ENCODE results near the gene SHC1. TPM values are rescaled to one million over a fixed set of nuclear protein-coding genes. Genes with fewer than 3 reads are reported as not detected.

The SHC1 gene
- total RNA-seq, 1 donor from 2014 or later: 155 TPM

DNA sequence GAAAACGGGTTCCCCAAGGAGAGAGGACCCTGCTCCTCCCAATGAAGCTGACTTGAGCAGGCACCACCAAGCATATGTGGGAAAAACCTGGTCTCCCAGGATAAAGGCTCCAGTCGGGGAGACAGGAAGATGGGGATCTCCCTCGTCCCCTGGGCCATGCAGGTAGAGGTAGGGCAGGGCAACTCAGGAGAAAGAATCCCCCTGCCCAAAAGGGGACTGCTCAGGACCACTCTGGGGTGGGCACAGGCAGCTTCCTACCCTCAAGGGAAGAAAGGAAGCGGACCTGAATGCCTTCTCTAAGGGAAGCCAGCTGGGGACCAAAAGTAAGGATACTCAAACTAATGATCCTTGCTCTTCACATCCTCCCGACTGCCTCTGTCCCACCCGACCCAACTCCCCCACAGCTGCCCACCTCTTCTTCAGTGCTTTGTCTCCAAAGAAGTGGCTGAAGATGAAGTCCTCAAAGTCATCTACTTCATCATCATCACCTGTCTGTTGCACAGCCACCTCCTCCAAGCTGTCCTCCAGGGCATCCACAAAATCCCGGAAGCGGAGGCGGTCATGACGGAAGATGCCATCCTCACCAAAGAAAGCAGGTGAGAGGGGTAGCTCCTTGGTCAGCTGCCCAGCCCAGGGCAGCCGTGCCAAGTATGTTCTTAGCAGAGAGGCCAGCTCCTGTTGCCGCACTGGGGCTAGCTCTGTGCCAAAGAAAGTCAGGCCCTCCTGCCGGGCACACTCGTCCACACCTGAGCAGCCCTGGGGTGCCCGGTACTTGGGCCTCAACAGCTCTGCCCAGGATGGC is 25.2 kb downstream of the SHC1 start:
- no peak overlapping the region for H3K4me3 Mint-ChIP-seq (ENCODE audit: unreplicated experiment)
- peaks cover 1% of the 10 kb centered on the region for H3K9me3 Mint-ChIP-seq (ENCODE audit: unreplicated experiment)
- H3K27ac Mint-ChIP-seq (ENCODE audit: unreplicated experiment): no peak overlapping the region
- peaks cover 3% of the 10 kb centered on the region for H3K27me3 Mint-ChIP-seq (ENCODE audit: unreplicated experiment)
- no peak for DNase-seq
- peaks cover 19% of the 10 kb centered on the region for H3K4me1 Mint-ChIP-seq (ENCODE audit: low read depth, unreplicated experiment)
- no peaks in the 10 kb centered on the region for H3K36me3 Mint-ChIP-seq (ENCODE audit: unreplicated experiment)
- TF ChIP-seq, protein P1, sequence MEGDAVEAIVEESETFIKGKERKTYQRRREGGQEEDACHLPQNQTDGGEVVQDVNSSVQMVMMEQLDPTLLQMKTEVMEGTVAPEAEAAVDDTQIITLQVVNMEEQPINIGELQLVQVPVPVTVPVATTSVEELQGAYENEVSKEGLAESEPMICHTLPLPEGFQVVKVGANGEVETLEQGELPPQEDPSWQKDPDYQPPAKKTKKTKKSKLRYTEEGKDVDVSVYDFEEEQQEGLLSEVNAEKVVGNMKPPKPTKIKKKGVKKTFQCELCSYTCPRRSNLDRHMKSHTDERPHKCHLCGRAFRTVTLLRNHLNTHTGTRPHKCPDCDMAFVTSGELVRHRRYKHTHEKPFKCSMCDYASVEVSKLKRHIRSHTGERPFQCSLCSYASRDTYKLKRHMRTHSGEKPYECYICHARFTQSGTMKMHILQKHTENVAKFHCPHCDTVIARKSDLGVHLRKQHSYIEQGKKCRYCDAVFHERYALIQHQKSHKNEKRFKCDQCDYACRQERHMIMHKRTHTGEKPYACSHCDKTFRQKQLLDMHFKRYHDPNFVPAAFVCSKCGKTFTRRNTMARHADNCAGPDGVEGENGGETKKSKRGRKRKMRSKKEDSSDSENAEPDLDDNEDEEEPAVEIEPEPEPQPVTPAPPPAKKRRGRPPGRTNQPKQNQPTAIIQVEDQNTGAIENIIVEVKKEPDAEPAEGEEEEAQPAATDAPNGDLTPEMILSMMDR (IDR thresholded peaks at IDR 0.05; ENCODE audit: partially characterized antibody, unreplicated experiment): no peak

DNA sequence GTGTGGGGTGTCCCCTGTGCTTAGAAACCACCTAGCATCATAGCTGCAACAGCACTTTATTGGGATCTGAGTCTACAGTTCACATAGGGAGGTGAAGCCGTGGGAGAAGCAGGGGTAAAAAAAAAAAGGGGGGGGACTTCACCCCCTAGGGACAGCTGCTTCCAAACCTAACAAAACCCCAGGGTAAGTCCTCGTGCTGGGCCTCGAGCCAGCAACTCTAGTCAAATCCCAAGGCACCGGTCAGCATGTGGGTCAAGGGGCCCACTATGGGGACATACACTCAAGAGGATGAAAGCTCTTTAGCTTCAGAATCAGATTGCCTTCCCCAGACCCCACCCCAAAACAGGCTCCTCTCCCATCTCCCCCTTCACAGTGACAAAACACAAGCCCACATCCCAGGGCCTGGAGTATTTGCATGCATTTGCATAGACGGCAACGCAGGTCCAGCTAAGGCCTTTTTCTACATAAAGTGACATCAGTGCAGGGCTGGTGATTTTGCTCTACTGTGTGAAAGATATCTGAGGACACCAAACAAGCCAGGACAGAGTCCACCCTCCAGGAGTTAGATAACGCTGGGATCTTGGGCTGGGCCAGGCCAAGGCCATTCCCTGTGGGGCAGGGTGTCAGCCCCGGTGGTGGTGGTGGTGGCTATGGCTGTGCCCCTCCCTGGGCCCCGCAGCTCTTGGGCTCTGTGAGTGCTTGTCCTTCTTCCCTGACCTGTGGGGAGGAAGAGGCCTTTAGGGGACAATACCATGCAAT is 26.0 kb downstream of the SHC1 start:
- H3K36me3 Mint-ChIP-seq (ENCODE audit: unreplicated experiment): no peaks in the 10 kb centered on the region

DNA sequence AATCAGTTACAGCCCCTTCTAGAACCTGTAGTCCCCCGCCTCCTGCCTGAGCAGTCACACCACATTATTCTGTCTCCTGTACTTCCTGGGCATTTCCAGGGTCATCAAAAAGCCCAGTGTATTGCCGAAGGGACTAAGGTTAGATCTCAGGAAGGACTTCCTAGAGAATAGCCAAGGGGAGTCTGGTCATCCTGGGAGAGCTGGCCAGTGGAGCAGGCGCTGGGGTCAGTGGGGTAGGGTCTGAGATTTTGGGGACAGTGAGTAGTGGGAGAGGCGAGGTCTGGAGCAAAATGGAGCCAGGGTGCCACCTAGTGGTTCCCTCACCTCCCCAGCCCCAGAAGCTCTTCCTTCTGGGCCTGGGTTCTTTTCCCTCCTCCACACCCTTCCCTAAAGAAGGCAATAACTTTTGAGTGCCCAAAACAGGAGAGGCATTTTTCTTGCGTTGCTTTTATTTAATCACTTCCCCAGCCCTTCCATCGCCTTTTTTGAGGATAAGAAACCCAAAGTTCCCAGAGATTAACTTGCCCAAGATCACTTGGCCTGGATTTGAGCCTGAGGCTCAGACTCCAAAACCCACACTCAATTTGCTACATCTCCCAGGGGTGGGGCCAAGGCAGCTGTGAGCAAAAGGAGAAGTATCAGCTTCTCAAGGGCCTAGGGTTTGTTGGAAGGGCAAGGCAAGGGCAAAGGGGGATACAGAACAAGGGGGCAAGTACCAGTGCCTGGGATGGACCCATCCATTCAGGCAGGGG is 26.7 kb downstream of the SHC1 start:
- no peak overlapping the region for H3K4me3 Mint-ChIP-seq (ENCODE audit: unreplicated experiment)
- H3K4me1 Mint-ChIP-seq (ENCODE audit: low read depth, unreplicated experiment): peaks cover 19% of the 10 kb centered on the region
- peaks cover 1% of the 10 kb centered on the region for H3K9me3 Mint-ChIP-seq (ENCODE audit: unreplicated experiment)
- no peaks in the 10 kb centered on the region for H3K36me3 Mint-ChIP-seq (ENCODE audit: unreplicated experiment)
- H3K27me3 Mint-ChIP-seq (ENCODE audit: unreplicated experiment): peaks cover 5% of the 10 kb centered on the region
- H3K27ac Mint-ChIP-seq (ENCODE audit: unreplicated experiment): peak overlapping the region; percentile 29
- TF ChIP-seq, protein P1 (IDR thresholded peaks at IDR 0.05; ENCODE audit: partially characterized antibody, unreplicated experiment): peak; percentile 66
- peak; percentile 70 for DNase-seq

More for the DNA sequence above, 26.0 kb downstream of the SHC1 start:
- H3K4me3 Mint-ChIP-seq (ENCODE audit: unreplicated experiment): no peak overlapping the region
- H3K4me1 Mint-ChIP-seq (ENCODE audit: low read depth, unreplicated experiment): peaks cover 19% of the 10 kb centered on the region
- no peak for DNase-seq
- TF ChIP-seq, protein P1 (IDR thresholded peaks at IDR 0.05; ENCODE audit: partially characterized antibody, unreplicated experiment): no peak
- H3K27me3 Mint-ChIP-seq (ENCODE audit: unreplicated experiment): peaks cover 3% of the 10 kb centered on the region
- H3K9me3 Mint-ChIP-seq (ENCODE audit: unreplicated experiment): peaks cover 1% of the 10 kb centered on the region
- no peak overlapping the region for H3K27ac Mint-ChIP-seq (ENCODE audit: unreplicated experiment)

DNA sequence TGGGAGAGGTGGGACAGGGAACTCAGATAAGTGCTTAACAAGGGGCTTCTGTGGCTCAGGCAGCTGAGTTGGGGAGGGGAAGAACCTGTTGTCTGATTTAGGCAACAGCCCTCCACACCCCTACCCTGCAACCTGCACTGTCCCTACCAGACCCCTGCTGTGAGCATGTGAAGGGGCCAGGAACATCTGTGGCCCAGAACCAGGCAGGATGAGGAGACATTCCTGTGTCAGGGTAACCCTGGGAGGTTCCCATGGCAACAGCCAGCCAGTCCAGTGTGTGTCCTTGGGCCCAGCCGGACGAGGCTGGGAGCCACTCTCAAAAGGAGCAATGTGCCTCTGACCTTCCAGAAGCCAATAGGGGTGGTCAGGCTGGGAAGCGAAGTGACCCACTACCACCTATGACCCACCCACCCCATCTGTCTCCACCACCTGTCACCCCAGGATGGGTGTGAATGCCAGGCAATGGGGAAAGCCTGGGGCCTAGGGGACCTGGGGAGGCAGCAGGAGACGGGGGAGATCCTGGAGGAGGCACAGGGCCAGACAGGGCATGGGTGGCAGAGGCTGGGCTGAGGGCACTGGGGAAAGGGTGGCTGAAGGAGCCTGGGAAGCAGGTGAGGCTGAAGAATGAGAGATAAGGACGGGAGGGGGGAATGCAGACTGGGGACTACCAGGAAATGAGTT is 29.1 kb downstream of the SHC1 start:
- H3K36me3 Mint-ChIP-seq (ENCODE audit: unreplicated experiment): no peaks in the 10 kb centered on the region
- peaks cover 27% of the 10 kb centered on the region for H3K4me1 Mint-ChIP-seq (ENCODE audit: low read depth, unreplicated experiment)
- H3K27ac Mint-ChIP-seq (ENCODE audit: unreplicated experiment): no peak overlapping the region
- peaks cover 2% of the 10 kb centered on the region for H3K27me3 Mint-ChIP-seq (ENCODE audit: unreplicated experiment)
- H3K9me3 Mint-ChIP-seq (ENCODE audit: unreplicated experiment): peaks cover 3% of the 10 kb centered on the region
- DNase-seq: peak; percentile 43
- no peak overlapping the region for H3K4me3 Mint-ChIP-seq (ENCODE audit: unreplicated experiment)
- TF ChIP-seq, protein P1 (IDR thresholded peaks at IDR 0.05; ENCODE audit: partially characterized antibody, unreplicated experiment): no peak

All from glutamatergic neuron (in vitro differentiated cells).